Activated CD4-positive, alpha-beta T cell treated with anti-CD3 and anti-CD28 coated beads, Interleukin-2, amount 10 ng/mL, durations not matched to agents 7 days and 5 days (primary cell): ENCODE results near the gene VDR. TPM values are rescaled to one million over a fixed set of nuclear protein-coding genes. Genes with fewer than 3 reads are reported as not detected.
A peak's percentile ranks its signal among the peaks of the same experiment; 100 is the strongest.

ENCODE experiments used
- CTCF ChIA-PET: fragments of 350-600 bp; sonication (Branson Sonifier 250); formaldehyde crosslinking; loops from one replicate; lab custom pipeline; 2021; ENCODE audit warnings: antibody characterized with exemption; lab: Charles Lee
- POLR2A ChIA-PET: fragments of 350-600 bp; sonication (Branson Sonifier 250); formaldehyde crosslinking; loops from one replicate; lab custom pipeline; 2021; ENCODE audit warnings: antibody characterized with exemption; lab: Charles Lee
- DNase-seq: peaks from one replicate; pipeline ENCODE4 v3.0.0-alpha.2; 2020
- H3K27ac Mint-ChIP-seq: one replicate; pipeline ENCODE4 v1.8.0; 2021; ENCODE audit warnings: mild to moderate bottlenecking, moderate library complexity, mixed read lengths
- H3K27me3 Mint-ChIP-seq: one replicate; pipeline ENCODE4 v1.8.0; 2021; ENCODE audit warnings: mixed read lengths
- H3K36me3 Mint-ChIP-seq: one replicate; pipeline ENCODE4 v1.8.0; 2021; ENCODE audit warnings: low read depth, mixed read lengths
- H3K4me1 Mint-ChIP-seq: one replicate; pipeline ENCODE4 v1.8.0; 2021; ENCODE audit warnings: mixed read lengths
- H3K4me3 Mint-ChIP-seq: one replicate; pipeline ENCODE4 v1.8.0; 2021; ENCODE audit warnings: mild to moderate bottlenecking, moderate library complexity, mixed read lengths
- H3K9me3 Mint-ChIP-seq: one replicate; pipeline ENCODE4 v1.8.0; 2021; ENCODE audit warnings: mixed read lengths
- total RNA-seq, 2 experiments: library from RNA; stranded (reverse); gene quantifications; one replicate each; pipeline ENCODE4 v1.2.3, GENCODE V29; 2021

VDR gene
- total RNA-seq, 2 experiments from 2014 or later = 16.4 to 17.3 TPM

DNA sequence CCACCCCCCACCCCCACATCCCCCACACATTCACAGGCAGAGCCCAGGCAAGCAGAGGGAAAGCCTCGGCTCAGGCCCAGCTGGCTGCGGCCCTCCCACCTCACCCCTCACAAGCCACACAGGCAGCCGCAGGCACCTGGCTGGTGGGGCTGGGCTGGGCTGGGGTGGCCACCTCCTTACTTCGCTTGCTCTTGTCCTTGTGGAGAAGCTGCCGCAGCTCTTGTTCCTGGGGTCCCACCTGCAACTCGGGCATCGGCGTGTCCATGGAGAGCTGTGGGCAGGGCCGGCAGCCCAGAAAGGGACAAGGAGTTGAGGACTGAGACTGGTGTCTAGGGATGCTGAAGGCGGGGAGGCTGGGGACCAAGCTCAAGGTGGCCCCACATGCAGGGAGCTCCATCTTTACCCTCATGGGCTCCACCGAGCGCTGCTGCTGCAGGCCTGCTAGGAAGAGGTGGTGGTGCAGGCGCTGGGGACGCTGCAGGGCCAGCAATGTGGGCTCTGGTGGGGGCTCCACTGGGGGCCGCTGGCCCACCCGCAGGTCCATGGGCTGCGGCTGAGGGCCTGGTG lies 106.3 kb downstream of the VDR start:
- Mint-ChIP-seq H3K9me3 (no peaks in the 10 kb centered on the region), H3K4me3 (no peak overlapping the region), H3K27me3 (no peaks in the 10 kb centered on the region), H3K36me3 (peaks cover 40% of the 10 kb centered on the region), H3K4me1 (peaks cover 51% of the 10 kb centered on the region), H3K27ac (no peak overlapping the region)
- ChIA-PET CTCF (interaction anchor here (0.7 to 1.8 kb wide), 6 partner anchors 10 to 54 kb away, joined by 3 to 5 read pairs (median 3); no protein-coding TSS in a partner anchor), POLR2A (interaction anchor here (0.6 to 1.1 kb wide), 2 partner anchors 17 to 32 kb away, joined by 3 to 4 read pairs; no protein-coding TSS in a partner anchor)
- DNase-seq = no peak

DNA sequence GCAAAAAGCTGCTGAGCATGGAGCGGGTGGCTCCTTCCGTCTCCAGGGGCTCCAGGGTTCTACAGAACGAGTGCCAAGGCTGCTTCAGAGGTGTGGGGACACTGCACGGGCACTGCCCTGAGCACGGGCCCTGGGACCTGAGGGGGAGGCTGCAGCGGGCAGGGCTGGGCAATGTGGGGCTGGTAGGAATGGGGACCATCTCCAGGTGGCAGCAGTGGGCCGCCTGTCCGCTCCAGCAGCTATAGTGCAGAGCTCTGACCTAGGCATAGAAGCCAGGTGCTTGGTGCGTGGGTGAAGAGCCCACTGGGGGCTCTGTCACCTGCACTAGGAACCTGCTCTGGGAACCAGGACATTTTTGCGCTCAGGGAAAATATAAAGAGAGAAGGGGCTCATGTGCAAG lies 107.4 kb downstream of the VDR start:
- Mint-ChIP-seq H3K27me3 (no peaks in the 10 kb centered on the region), H3K36me3 (peaks cover 40% of the 10 kb centered on the region), H3K4me3 (no peak overlapping the region), H3K9me3 (no peaks in the 10 kb centered on the region), H3K4me1 (peaks cover 41% of the 10 kb centered on the region), H3K27ac (peak overlapping the region; percentile 41)
- peak; percentile 44 for DNase-seq
- CTCF ChIA-PET = interaction anchor here (0.7 to 1.6 kb wide), 7 partner anchors 9 to 141 kb away, joined by 3 to 6 read pairs (median 3); no protein-coding TSS in a partner anchor
- POLR2A ChIA-PET = interaction anchor here (1.1 kb wide), 1 partner anchor 16 kb away, joined by 4 read pairs; no protein-coding TSS in a partner anchor

DNA sequence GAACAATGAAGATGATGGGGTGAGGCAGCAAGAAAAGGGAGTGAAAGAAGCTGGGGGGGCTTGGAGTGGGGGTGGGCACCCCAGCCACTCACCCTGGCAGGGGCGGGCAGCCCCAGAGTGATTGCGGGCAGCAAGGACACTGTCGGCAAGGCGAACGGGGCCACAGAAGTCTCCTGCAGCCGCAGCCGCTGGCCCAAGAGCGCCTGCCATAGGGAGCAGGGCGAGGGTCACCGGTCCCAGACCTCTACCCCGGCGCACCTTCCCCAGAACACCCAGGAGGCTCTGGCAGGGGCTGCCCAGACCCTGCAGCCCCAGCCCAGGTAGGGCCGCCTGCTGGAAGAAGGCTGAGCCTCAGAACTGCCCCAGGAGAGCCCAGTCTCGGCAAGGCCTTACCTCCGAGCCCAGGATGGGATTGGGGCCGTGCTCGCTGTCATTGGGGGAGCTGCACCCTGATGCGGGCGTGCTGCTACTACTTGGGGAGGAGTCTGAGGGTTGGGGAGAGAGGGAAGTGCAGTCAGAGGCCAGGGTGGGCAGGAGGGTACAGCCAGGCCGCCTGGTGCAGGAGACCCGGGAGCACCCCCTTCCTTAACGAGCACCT lies 108.9 kb downstream of the VDR start:
- Mint-ChIP-seq H3K27ac (no peak overlapping the region), H3K9me3 (no peaks in the 10 kb centered on the region), H3K36me3 (peaks cover 44% of the 10 kb centered on the region), H3K4me3 (no peak overlapping the region), H3K27me3 (no peaks in the 10 kb centered on the region), H3K4me1 (peaks cover 26% of the 10 kb centered on the region)
- CTCF ChIA-PET = interaction anchor here (0.6 to 0.8 kb wide), 2 partner anchors 40 to 114 kb away, joined by 3 read pairs; no protein-coding TSS in a partner anchor
- POLR2A ChIA-PET = interaction anchor here (0.7 kb wide), 1 partner anchor 87 kb away, joined by 7 read pairs; no protein-coding TSS in a partner anchor
- DNase-seq = no peak

DNA sequence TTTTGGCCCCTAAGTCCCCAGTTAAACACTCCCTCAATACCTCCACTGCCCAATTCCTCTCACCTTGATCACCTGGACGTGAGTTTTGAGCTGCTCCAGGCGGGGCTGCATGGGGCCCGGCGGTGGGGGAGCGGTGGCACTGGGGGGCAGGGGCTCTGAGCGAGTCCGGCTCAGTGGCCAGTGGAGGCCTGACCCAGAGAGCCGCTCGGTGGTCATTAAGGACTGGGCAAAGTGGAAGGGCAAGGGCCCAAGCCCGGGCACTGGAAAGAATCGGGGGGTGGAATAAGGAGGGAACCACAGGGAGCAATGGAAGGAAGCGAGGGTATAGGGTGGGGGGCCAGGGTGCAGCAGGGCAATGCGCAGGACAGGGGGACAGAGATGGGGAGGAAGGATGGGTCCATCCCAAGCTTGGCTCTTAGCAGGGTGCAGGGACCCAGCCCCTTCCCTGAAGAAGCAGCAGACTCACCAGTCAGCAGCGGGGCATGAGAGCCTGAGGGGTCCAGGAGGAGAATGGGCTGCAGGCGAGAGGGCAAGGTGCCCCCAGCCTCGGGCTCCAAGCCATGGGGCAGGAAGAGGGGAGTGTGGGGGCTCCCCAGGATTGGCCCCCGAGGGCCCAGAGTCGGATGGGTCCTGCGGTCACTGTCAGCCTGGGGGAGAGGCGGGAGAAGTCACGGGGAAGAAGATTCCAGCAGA lies 109.5 kb downstream of the VDR start:
- Mint-ChIP-seq H3K27ac (peak overlapping the region; percentile 9), H3K9me3 (no peaks in the 10 kb centered on the region), H3K27me3 (no peaks in the 10 kb centered on the region), H3K4me3 (no peak overlapping the region), H3K4me1 (peaks cover 19% of the 10 kb centered on the region), H3K36me3 (peaks cover 48% of the 10 kb centered on the region)
- ChIA-PET CTCF (interaction anchor here (0.8 to 1.4 kb wide), 2 partner anchors 16 to 40 kb away, joined by 3 read pairs; no protein-coding TSS in a partner anchor), POLR2A (no interaction called here)
- DNase-seq = no peak

DNA sequence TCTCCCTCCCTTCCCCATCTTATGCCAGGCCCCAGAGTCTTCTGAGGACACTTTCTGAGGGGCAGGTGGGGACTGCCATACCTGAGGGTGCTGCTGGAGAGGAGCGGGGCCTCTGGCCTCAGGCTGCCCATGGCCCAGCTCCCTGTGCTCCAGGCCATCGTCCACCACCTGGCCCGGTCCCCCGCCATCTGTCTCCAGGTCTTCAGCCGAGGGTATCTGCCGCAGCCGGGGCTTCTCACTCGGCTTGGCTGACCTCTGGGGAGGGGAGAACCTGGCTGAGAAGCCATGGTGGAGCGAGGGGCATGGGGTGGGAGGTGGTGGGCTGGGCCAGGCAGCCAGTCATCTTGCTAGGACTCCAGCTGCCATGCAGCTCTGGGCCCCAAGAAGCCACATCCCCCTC lies 110.1 kb downstream of the VDR start:
- Mint-ChIP-seq H3K27me3 (no peaks in the 10 kb centered on the region), H3K9me3 (no peaks in the 10 kb centered on the region), H3K4me3 (no peak overlapping the region), H3K27ac (no peak overlapping the region), H3K4me1 (peaks cover 15% of the 10 kb centered on the region), H3K36me3 (peaks cover 49% of the 10 kb centered on the region)
- no peak for DNase-seq
- ChIA-PET POLR2A (no interaction called here), CTCF (interaction anchor here (1.4 kb wide), 1 partner anchor 15 kb away, joined by 3 read pairs; no protein-coding TSS in a partner anchor)

DNA sequence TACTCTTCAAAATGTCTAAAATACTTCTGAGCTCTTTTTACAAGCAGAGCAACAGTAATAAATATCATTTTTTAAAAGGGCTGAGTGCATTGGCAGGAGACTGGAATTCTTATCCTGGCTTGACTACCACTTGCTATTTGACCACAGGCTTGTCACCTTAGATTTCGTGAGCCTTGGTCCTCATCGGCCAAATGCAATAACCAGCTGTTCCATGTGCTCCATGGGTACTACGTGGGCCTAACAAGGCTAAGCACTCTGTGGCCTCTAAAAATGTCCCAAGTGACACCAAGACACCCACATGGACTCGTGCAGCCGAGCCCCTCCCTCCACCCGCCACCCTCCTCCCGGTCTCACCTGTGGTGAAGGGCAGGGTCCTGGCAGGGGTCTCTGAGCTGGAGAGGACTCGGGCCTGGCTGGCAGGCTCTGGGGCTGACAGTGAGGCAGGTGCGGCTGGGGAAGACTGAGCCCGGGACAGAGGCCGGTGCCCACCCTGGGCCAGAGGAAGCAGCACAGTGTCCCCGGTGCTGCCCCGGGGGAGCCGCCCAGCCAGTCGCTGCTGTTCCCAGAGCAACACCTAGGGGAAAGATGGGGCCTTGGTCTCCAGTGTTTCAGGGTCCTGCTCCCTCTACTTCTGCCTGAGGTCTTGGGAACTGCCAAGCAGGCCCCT lies 111.6 kb downstream of the VDR start:
- ChIA-PET CTCF (interaction anchor here (0.5 to 3.8 kb wide), 6 partner anchors 10 to 942 kb away, joined by 3 to 21 read pairs (median 4); no protein-coding TSS in a partner anchor), POLR2A (no interaction called here)
- H3K36me3 Mint-ChIP-seq = peaks cover 58% of the 10 kb centered on the region
- no peaks in the 10 kb centered on the region for H3K9me3 Mint-ChIP-seq
- no peaks in the 10 kb centered on the region for H3K27me3 Mint-ChIP-seq
- H3K4me1 Mint-ChIP-seq = peaks cover 4% of the 10 kb centered on the region
- no peak overlapping the region for H3K4me3 Mint-ChIP-seq
- H3K27ac Mint-ChIP-seq = peak overlapping the region; percentile 28
- no peak for DNase-seq

DNA sequence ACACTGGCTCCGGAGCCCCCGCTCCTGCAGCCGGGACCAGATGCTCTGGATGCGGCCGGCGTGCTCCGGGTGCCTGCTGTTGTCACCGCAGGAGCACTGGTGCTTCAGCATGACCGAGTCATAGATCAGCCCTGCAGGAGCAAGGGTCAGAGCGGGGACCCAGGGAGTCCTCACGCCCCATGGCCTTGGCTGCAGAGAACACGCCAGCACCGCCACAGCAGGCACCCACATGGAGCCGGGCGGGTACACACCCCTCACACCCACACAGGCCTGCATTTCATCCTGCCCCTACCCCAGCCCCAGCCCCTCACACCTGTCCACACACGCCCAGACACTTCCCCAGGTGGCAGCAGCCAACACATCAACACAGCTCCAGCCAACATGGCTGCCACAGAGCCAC lies 112.9 kb downstream of the VDR start:
- CTCF ChIA-PET = interaction anchor here (1.5 to 3.8 kb wide), 7 partner anchors 11 to 99 kb away, joined by 3 to 21 read pairs (median 8); no protein-coding TSS in a partner anchor
- no peaks in the 10 kb centered on the region for H3K9me3 Mint-ChIP-seq
- H3K4me1 Mint-ChIP-seq = no peaks in the 10 kb centered on the region
- peaks cover 60% of the 10 kb centered on the region for H3K36me3 Mint-ChIP-seq
- no peak overlapping the region for H3K27ac Mint-ChIP-seq
- no peaks in the 10 kb centered on the region for H3K27me3 Mint-ChIP-seq
- POLR2A ChIA-PET = interaction anchor here (0.6 kb wide), 1 partner anchor 19 kb away, joined by 3 read pairs; no protein-coding TSS in a partner anchor
- no peak overlapping the region for H3K4me3 Mint-ChIP-seq
- no peak for DNase-seq

Other genes starting within 250 kb of the VDR start
- 10 to 100 TPM; 40.3 to 42.9 TPM for gene RPAP3, start 199.0 kb downstream of the VDR start, total RNA-seq
- not detected for gene ENDOU, start 179.5 kb downstream of the VDR start, total RNA-seq
- gene RAPGEF3, start 146.1 kb downstream of the VDR start, total RNA-seq = under 1 TPM in 1 of 2 experiments, not detected in 1; 0.15 TPM
- gene SLC48A1, start 131.8 kb downstream of the VDR start, total RNA-seq = 1 to 10 TPM; 7.9 to 9.1 TPM
- 100 to 1,000 TPM; 218 to 232 TPM for gene HDAC7, start 85.1 kb downstream of the VDR start, total RNA-seq
- gene TMEM106C, start 58.6 kb upstream of the VDR start, total RNA-seq = 100 to 1,000 TPM; 145 to 181 TPM
- gene COL2A1, start 99.5 kb upstream of the VDR start, total RNA-seq = not detected
- gene SENP1, start 201.1 kb upstream of the VDR start, total RNA-seq = 10 to 100 TPM; 37.2 to 48.0 TPM
- gene PFKM, start 214.4 kb upstream of the VDR start, total RNA-seq = 10 to 100 TPM; 16.0 to 19.5 TPM